HuH-7 (cell line): ENCODE data around the gene KIF3C.
"Not testable (repeated sequence)": the region's sequence is repeated elsewhere in the genome, so short reads cannot be mapped to it uniquely, and the experiment has no call there.

ENCODE experiments used
- DNase-seq: peaks from one replicate; pipeline ENCODE4 v3.0.0; 2011; ENCODE audit warnings: low spot score

The KIF3C gene

GRCh38 chr2:25999406-25999805, 17.1 kb upstream of the KIF3C start:
- DNase-seq: not testable (repeated sequence)

DNA sequence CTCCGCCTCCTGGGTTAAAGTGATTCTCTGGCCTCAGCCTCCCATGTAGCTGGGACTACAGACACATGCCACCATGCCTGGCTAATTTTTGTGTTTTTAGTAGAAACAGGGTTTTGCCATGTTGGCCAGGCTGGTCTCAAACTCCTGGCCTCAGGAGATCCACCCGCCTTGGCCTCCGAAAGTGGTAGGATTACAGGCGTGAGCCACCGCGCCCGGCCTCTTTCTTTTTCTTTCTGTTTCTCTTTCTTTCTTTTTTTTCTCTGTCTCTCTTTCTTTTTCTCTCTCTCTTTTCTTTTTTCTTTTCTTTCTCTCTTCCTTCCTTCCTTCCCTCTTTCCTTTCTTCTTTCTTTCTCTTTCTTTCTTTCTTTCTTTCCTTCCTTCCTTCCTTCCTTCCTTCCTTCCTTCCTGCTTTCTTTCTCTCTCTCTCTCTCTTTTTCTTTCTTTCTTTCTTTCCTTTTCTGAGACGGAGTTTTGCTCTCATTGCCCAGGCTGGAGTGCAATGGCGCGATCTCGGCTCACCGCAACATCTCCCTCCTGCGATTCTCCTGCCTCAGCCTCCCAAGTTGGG, 16.6 kb upstream of the KIF3C start:
- DNase-seq: not testable (repeated sequence)

DNA sequence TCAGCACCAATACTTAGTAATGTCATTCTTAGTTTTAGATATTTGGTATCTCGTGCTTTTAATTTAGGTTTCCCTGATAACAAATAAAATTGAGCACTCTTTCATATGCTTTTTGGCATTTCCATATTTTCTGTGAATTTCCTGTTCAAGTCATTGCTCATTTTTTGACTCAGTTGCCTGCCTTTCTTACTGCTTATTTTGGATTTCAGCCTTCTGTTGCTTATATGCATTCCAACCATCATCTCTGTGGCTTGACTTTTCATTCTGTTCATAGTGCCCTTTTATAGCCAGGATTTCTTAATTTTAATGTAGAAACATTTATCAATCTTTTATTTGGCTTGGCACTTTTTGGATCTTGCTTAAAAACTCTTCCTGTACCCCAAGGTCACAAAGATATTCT, 14.5 kb upstream of the KIF3C start:
- no peak for DNase-seq

GRCh38 chr2:25994509-25994908, 12.2 kb upstream of the KIF3C start:
- DNase-seq: no peak

DNA sequence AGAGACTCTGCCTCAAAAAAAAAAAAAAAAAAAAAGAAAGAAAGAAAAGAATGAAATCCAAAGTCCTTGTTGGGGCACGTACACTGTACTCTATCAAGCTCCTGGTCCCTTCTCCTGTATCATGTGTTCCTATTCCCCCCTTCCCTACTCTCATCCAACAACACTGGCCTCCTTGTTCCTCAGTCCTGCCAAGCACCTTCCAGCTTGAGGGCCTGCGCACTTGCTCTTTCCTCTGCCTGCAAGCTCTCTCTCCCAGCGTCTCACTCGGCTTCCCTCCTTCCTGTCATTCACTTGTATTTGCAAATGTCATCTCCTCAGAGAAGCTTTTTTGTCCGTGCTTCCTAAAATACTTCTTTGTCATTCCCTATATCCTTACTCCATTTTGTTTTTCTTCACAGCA, 10.8 kb upstream of the KIF3C start:
- DNase-seq: no peak

DNA sequence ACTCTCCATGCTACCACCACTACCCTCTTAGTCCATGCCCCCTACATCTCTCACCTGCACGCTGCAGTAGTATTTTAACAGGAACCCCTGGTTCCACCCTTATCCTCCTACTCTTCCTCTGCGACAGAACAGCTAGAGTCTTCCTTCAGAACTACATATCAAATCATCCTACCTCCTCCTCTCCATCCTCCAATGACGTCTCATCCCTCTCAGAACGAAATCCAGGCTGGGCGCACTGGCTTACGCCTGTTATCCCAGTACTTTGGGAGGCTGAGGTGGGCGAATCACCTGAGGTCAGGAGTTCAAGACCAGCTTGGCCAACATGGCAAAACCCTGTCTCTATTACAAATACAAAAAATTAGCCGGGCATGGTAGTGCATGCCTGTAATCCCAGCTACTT, 10.3 kb upstream of the KIF3C start:
- no peak for DNase-seq

DNA sequence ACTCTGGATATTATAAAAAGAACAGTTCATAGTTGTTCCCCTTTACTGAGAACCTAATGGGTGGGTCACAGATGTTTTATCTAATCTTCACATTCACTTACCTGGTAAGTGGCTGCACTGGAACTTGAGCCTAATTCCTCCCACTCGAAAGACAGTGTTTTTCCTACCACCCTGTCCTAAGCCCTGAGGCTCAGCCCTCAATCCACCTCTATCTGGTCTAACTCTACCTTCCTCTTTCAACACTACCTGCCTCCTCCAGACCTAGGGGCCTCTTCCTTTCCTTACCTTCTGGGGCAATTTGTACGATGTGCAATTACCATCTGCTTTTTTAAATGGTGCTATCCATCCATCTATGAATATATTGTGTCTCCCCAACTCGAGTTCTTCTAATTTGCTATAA, 9.7 kb upstream of the KIF3C start:
- DNase-seq: no peak

GRCh38 chr2:25989154-25989553, 6.9 kb upstream of the KIF3C start:
- DNase-seq: no peak

DNA sequence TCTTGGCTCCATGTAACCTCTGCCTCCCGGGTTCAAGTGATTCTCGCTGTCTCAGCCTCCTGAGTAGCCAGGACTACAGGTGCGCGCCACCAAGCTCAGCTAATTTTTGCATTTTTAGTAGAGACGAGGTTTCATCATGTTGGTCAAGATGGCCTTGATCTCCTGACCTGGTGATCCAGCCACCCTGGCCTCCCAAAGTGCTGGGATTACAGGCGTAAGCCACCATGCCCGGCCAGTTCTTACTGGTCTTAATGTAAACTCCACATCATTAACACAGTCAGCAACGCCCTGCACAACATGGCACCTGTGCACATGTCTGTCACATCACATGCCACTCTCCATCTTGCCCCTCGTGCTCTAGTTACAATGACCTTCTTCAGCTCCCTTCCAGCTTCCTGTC, 5.8 kb upstream of the KIF3C start:
- no peak for DNase-seq

DNA sequence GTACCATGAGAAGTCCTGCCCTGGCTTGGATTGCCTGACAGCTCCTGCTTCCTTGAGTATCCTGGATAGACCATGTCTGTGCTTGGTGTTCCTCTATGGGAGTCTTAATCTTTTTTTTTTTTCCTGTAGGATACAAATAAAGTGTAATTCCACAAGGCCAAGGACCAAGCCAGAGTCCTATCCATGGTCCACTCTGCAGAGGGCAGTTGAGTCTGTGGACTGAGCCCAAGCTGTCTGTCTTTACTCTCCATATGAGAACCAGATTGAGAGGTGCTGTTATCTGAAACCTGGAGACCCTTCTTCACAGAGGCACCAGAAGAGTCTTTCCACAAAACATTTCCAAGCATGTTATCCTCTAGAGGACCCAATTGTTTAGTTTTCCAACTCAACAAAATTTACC, 1.4 kb upstream of the KIF3C start:
- no peak for DNase-seq

DNA sequence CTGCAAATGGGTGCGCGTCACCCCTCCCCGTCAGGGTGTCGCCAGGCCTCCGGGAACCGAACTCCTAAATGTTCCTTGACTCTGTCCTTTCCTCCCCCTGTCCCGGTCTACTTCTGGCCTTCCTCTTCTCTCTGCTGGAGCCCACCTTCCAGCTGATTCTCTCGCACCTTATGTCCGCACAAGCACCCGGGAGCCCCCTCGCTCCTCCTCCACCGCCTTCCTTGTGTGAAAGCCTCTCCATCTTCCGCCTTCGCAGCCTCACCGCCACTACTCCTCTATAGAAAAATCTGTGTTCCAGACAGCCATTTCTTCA, 627 bp upstream of the KIF3C start:
- DNase-seq: no peak

DNA sequence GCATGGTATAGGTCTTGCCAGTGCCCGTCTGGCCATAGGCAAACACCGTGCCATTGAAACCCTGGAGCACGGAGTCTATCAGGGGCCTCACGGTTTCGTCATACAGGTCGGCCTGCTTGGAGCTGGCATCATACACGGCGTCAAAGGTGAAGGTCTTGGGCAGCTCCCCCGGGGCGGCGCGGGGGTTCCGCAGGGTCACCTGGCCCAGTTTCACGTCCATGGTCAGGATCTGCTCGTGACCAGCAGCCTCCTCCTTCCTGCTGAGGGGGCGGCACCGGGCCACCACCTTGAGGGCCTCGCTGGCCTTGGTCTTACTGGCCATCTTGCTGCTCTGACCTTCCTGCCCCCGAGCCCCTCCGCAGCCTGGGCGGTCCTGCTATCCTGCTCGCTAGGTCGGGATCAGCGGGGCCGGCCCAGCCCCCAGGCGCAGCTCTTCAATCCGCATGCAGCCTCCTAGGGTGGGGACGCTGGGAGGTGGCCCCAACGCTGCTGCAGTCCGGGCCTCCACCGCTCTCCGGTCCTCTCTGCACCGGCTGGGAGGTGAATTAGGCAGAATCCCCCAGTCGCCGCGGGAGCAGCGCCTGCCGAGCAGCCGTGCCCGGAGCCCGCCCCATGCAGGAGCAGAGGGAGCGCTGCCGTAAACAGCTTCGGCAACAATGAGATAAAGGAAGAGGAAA, 563 bp downstream of the KIF3C start:
- DNase-seq: peak; percentile 28

DNA sequence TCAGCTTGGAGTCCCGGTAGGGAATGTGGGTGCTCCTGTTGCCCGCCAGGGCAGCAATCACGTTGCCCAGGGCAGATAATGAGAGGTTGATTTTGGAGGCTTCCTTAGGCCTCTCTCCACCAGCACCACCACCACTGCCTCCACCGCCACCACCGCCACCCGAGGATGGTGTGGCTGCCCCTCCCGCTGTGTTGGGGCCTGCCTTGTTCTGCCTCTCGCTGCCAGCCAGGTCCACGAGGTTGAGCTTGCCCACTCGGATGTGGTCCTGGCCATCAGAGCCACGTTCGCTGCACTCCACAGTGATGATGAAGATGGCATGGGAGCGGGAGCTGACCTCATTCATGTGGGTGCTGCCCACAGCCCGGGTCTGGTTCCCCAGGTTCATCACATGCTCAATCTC, 1.3 kb downstream of the KIF3C start:
- DNase-seq: no peak

- DNase-seq: no peak
Observed at GRCh38 chr2:25980076-25980887, 2.0 kb downstream of the KIF3C start.

GRCh38 chr2:25979001-25979400, 3.3 kb downstream of the KIF3C start:
- no peak for DNase-seq

DNA sequence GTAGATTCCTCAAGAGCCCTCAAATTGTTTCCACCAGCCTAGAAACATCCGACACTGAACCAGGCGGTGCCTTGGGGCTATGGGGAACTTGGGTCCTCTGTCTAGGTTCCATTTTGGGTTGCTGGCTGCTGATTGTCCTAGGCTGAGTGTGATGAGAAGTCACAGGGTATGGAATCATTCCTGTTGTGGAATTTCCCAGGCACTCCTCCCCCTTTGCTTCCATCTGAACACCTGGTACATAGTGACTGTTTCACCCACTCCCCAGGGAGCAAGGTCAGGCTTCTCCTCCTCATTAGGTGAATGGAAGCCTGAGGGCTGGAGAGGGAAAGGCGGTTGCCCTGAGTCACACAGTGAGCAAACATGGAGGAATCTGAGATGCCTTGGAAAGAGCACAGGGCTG, 4.5 kb downstream of the KIF3C start:
- no peak for DNase-seq

DNA sequence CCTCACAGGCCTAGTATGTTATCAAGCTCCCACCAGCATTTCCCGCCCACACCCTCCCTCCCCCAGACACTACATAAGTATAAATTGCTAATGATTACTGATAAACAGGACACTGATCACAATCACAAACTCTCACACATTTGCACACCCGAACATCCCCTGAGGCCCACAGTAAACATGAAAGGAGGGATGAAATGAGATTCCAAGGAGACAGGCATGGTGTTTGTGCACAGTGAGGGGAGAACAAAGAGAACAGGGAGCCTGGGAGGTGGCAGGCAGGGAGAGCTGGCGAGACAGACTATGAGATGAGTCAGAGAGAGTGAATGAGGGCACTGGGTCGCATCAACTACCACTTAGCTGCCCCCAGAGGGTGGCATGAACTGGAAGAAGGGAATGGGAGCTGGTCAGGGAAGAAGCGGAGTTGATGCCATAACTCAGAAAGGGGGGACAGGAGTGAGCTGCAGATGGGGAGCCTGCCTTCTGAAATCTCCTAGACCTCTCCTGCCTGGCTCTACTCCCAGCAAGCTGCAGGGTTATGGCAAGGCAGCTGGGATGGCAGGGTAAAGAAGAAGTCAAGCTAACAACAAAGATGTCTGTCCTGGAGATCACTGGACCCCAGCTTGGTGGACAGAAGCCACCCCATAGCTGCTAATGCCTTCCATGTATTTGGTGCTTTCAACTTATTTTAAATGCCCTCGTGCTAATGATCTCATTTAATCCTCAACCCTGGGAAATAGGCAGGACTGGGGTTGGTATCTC, 5.1 kb downstream of the KIF3C start:
- DNase-seq: no peak

DNA sequence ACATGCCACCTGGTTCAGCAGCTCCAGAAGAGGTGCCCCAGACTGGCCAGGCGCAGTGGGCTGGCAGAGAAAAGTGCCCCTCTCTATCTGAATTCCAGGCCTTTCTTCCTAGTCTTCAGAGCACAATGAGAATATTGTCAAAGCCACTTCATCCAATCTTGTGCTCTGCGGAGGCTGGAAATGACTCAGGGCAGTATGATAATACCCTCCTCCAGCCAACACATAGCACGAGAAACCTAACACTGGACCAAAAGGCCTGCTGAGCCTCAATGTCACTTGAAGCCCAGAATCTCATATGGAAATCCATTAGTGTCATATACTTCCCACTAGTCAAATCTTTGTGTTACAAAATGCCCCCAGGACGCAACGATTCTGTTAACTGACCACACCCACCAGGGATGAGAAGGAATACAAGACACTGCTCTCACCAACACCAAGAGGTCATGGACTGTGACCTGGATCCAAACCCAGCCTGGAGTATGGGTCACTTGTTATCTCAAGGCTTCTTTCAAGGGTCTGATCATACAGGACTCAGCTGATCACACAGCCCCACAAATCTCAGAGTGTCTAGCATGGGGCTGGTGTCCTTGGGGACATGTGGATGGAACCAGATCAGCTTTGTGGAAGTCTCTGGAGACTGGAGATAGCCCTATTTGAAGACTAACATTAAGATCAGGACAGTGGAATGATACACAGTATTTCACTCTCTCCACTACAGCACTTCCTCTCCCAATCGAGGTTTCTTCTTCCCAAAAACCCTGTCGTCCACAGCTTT, 10.1 kb downstream of the KIF3C start:
- DNase-seq: no peak

DNA sequence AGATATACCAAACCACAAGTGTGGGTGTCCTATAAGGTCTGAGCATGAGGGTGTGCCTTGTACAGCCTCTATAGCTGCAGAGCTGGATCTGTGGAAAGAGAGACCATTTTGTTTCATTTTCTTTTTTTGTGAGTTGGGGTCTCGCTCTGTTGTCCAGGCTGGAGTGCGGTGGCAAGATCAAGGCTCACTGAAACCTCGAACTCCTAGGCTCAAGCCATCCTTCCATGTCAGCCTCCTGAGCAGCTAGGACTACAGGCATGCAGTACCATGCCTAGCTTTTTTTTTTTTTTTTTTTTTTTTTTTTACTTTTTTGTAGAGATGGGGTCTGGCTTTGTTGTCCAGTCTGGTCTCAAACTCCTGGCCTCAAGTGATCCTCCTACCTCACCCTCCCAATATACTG, 10.7 kb downstream of the KIF3C start:
- DNase-seq: no peak

DNA sequence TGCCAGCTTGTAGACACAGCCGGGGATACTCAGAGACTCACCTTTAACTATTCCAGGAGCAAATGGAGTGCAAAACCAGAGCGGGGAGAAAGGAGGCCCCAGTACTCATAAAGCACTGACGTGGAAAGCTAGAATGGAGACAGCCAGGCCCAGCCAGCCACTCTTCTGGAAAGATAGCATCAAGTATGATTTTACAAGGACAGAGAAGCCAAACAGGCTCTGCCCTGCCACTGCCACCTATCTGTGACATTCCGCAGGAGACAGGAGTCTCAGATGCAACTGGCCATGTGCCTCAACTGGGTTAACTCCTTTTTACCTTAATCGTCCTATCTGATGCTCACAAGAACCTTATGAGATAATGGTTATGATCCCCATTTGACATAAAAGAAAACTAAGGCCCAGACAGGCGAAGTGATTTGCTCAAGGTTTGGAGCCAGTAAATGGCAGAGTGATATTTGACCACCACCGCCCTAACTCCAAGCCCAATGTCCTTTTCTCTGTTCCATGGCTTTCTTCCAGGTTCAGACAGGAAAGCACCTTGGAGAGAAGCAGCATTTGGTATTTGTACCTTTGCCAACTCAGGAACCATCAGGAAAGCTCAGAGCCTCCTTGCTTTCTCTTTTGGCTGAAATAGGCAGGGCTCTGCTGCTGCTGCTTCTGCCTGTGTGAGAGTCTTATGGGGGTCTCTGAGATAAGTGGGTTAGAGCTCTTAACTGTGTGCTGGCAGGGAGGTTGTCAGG, 15.6 kb downstream of the KIF3C start:
- DNase-seq: no peak

DNA sequence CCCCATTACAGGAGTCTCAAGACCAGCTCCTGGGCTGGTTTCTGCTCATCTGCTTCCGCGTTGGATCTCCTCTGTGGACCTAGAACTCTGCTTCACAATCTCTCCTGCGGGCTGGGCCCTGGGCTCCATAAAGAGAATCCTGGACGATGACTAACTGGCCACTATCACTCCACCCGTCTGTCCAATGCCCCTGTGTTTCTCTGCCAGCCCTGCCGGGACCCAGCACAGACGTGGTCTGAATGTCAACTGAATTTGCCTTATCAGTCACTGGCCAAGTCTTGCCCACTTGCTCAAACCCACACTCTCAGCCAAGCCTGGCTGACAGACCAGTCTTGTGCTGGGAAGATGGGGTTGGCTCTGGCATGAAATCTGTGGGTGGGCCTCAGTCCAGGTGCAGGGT, 17.4 kb downstream of the KIF3C start:
- no peak for DNase-seq
